Activated T-cell treated with anti-CD3 and anti-CD28 coated beads, Interleukin-2, amount 50 U/mL, for 24 hours (primary cell): ENCODE data around the gene ARSH.
"Not testable (repeated sequence)": the region's sequence is repeated elsewhere in the genome, so short reads cannot be mapped to it uniquely, and the experiment has no call there.

Source experiments
- DNase-seq: peaks from one replicate; pipeline ENCODE4 v3.0.0-alpha.2; 2020
- H3K27ac Mint-ChIP-seq: 2 replicates; pipeline ENCODE4 v1.8.0; 2020; ENCODE audit warnings: mild to moderate bottlenecking, mixed read lengths
- H3K27me3 Mint-ChIP-seq: 2 replicates; pipeline ENCODE4 v1.8.0; 2020; ENCODE audit warnings: mixed read lengths
- H3K36me3 Mint-ChIP-seq: 2 replicates; pipeline ENCODE4 v1.8.0; 2020; ENCODE audit warnings: low read depth, mixed read lengths
- H3K4me1 Mint-ChIP-seq: 2 replicates; pipeline ENCODE4 v1.8.0; 2020; ENCODE audit warnings: low read depth, mixed read lengths
- H3K4me3 Mint-ChIP-seq: 2 replicates; pipeline ENCODE4 v1.8.0; 2020; ENCODE audit warnings: mild to moderate bottlenecking, moderate library complexity, mixed read lengths
- H3K9me3 Mint-ChIP-seq: 2 replicates; pipeline ENCODE4 v1.8.0; 2020; ENCODE audit warnings: mixed read lengths

Gene ARSH

GRCh38 chrX:3006495-3006894 lies at the start of gene ARSH:
Gene ARSH (plus strand): TSS chrX:3006546. CDS start chrX:3006613, 67 bp downstream.
- DNase-seq, result no peak
- H3K27me3 Mint-ChIP-seq, result no peaks in the 10 kb centered on the region
- peaks cover 10% of the 10 kb centered on the region for H3K9me3 Mint-ChIP-seq
- H3K36me3 Mint-ChIP-seq, result no peaks in the 10 kb centered on the region
- H3K4me1 Mint-ChIP-seq, result no peaks in the 10 kb centered on the region
- H3K4me3 Mint-ChIP-seq, result no peak within 1 kb of the TSS
- no peak within 1 kb of the TSS for H3K27ac Mint-ChIP-seq

GRCh38 chrX:2958199-2958598 lies 48.1 kb upstream of the ARSH start:
- Mint-ChIP-seq H3K4me1 (no peaks in the 10 kb centered on the region), H3K27ac (no peak overlapping the region), H3K4me3 (no peak overlapping the region), H3K36me3 (no peaks in the 10 kb centered on the region), H3K9me3 (no peaks in the 10 kb centered on the region), H3K27me3 (peaks cover 25% of the 10 kb centered on the region)
- no peak for DNase-seq

- peaks cover 17% of the 10 kb centered on the region for H3K27me3 Mint-ChIP-seq
- H3K4me1 Mint-ChIP-seq, result peaks cover under 1% of the 10 kb centered on the region
- no peak overlapping the region for H3K27ac Mint-ChIP-seq
- no peak for DNase-seq
- no peaks in the 10 kb centered on the region for H3K9me3 Mint-ChIP-seq
- no peak overlapping the region for H3K4me3 Mint-ChIP-seq
- no peaks in the 10 kb centered on the region for H3K36me3 Mint-ChIP-seq
These were observed 45.4 kb upstream of the ARSH start for GRCh38 chrX:2960861-2961515.

- Mint-ChIP-seq H3K9me3 (no peaks in the 10 kb centered on the region), H3K4me1 (peaks cover 2% of the 10 kb centered on the region), H3K4me3 (no peak overlapping the region), H3K27me3 (peaks cover 15% of the 10 kb centered on the region), H3K36me3 (no peaks in the 10 kb centered on the region), H3K27ac (no peak overlapping the region)
- DNase-seq, result no peak
These were observed 44.0 kb upstream of the ARSH start for GRCh38 chrX:2962381-2962780.

GRCh38 chrX:2963449-2963848 lies 42.9 kb upstream of the ARSH start:
- H3K4me1 Mint-ChIP-seq, H3K27ac Mint-ChIP-seq, H3K9me3 Mint-ChIP-seq, H3K4me3 Mint-ChIP-seq, DNase-seq, H3K36me3 Mint-ChIP-seq: not testable (repeated sequence)
- H3K27me3 Mint-ChIP-seq, result peaks cover 19% of the 10 kb centered on the region

GRCh38 chrX:2963992-2964794 lies 42.2 kb upstream of the ARSH start:
- Mint-ChIP-seq H3K27me3 (peaks cover 19% of the 10 kb centered on the region), H3K4me1 (peaks cover 11% of the 10 kb centered on the region)
- H3K9me3 Mint-ChIP-seq, H3K27ac Mint-ChIP-seq, H3K36me3 Mint-ChIP-seq, H3K4me3 Mint-ChIP-seq, DNase-seq: not testable (repeated sequence)

- H3K9me3 Mint-ChIP-seq, result no peaks in the 10 kb centered on the region
- peaks cover 33% of the 10 kb centered on the region for H3K27me3 Mint-ChIP-seq
- H3K4me1 Mint-ChIP-seq, result peaks cover 14% of the 10 kb centered on the region
- H3K36me3 Mint-ChIP-seq, result no peaks in the 10 kb centered on the region
- DNase-seq, result no peak
- no peak overlapping the region for H3K4me3 Mint-ChIP-seq
- no peak overlapping the region for H3K27ac Mint-ChIP-seq
These were observed 40.4 kb upstream of the ARSH start for GRCh38 chrX:2965965-2966364.

GRCh38 chrX:2967012-2967411 lies 39.3 kb upstream of the ARSH start:
- no peaks in the 10 kb centered on the region for H3K9me3 Mint-ChIP-seq
- no peaks in the 10 kb centered on the region for H3K36me3 Mint-ChIP-seq
- no peak for DNase-seq
- H3K27ac Mint-ChIP-seq, result no peak overlapping the region
- no peak overlapping the region for H3K4me3 Mint-ChIP-seq
- H3K27me3 Mint-ChIP-seq, result peaks cover 40% of the 10 kb centered on the region
- H3K4me1 Mint-ChIP-seq, result peaks cover 14% of the 10 kb centered on the region

- no peak overlapping the region for H3K27ac Mint-ChIP-seq
- H3K36me3 Mint-ChIP-seq, result no peaks in the 10 kb centered on the region
- DNase-seq, result no peak
- H3K4me1 Mint-ChIP-seq, result peaks cover 14% of the 10 kb centered on the region
- peaks cover 42% of the 10 kb centered on the region for H3K27me3 Mint-ChIP-seq
- H3K4me3 Mint-ChIP-seq, result no peak overlapping the region
- no peaks in the 10 kb centered on the region for H3K9me3 Mint-ChIP-seq
These were observed 38.8 kb upstream of the ARSH start for GRCh38 chrX:2967584-2967983.

GRCh38 chrX:2967998-2968909 lies 38.1 kb upstream of the ARSH start:
- H3K36me3 Mint-ChIP-seq, result no peaks in the 10 kb centered on the region
- peak overlapping the region; percentile 28 for H3K4me3 Mint-ChIP-seq
- peak; percentile 36 for DNase-seq
- H3K27ac Mint-ChIP-seq, result peak overlapping the region; percentile 26
- peaks cover 14% of the 10 kb centered on the region for H3K4me1 Mint-ChIP-seq
- peaks cover 36% of the 10 kb centered on the region for H3K27me3 Mint-ChIP-seq
- no peaks in the 10 kb centered on the region for H3K9me3 Mint-ChIP-seq

- H3K9me3 Mint-ChIP-seq, result no peaks in the 10 kb centered on the region
- H3K4me1 Mint-ChIP-seq, result peaks cover 14% of the 10 kb centered on the region
- H3K4me3 Mint-ChIP-seq, result no peak overlapping the region
- DNase-seq, result no peak
- H3K36me3 Mint-ChIP-seq, result no peaks in the 10 kb centered on the region
- H3K27me3 Mint-ChIP-seq, result peaks cover 41% of the 10 kb centered on the region
- no peak overlapping the region for H3K27ac Mint-ChIP-seq
These were observed 37.3 kb upstream of the ARSH start for GRCh38 chrX:2969021-2969420.

- Mint-ChIP-seq H3K4me3 (no peak overlapping the region), H3K27me3 (peaks cover 41% of the 10 kb centered on the region), H3K36me3 (no peaks in the 10 kb centered on the region), H3K27ac (no peak overlapping the region), H3K4me1 (peaks cover 12% of the 10 kb centered on the region), H3K9me3 (no peaks in the 10 kb centered on the region)
- no peak for DNase-seq
These were observed 34.0 kb upstream of the ARSH start for GRCh38 chrX:2972391-2972790.

- H3K4me3 Mint-ChIP-seq, result no peak overlapping the region
- no peaks in the 10 kb centered on the region for H3K4me1 Mint-ChIP-seq
- peaks cover 26% of the 10 kb centered on the region for H3K27me3 Mint-ChIP-seq
- no peak for DNase-seq
- no peak overlapping the region for H3K27ac Mint-ChIP-seq
- H3K36me3 Mint-ChIP-seq, result no peaks in the 10 kb centered on the region
- H3K9me3 Mint-ChIP-seq, result peaks cover under 1% of the 10 kb centered on the region
These were observed 31.4 kb upstream of the ARSH start for GRCh38 chrX:2974961-2975360.

- DNase-seq, H3K27ac Mint-ChIP-seq, H3K4me1 Mint-ChIP-seq, H3K9me3 Mint-ChIP-seq, H3K36me3 Mint-ChIP-seq, H3K4me3 Mint-ChIP-seq: not testable (repeated sequence)
- H3K27me3 Mint-ChIP-seq, result peaks cover 11% of the 10 kb centered on the region
These were observed 27.7 kb upstream of the ARSH start for GRCh38 chrX:2978639-2979038.
